ENCODE results near the gene LRRFIP2.

DNA sequence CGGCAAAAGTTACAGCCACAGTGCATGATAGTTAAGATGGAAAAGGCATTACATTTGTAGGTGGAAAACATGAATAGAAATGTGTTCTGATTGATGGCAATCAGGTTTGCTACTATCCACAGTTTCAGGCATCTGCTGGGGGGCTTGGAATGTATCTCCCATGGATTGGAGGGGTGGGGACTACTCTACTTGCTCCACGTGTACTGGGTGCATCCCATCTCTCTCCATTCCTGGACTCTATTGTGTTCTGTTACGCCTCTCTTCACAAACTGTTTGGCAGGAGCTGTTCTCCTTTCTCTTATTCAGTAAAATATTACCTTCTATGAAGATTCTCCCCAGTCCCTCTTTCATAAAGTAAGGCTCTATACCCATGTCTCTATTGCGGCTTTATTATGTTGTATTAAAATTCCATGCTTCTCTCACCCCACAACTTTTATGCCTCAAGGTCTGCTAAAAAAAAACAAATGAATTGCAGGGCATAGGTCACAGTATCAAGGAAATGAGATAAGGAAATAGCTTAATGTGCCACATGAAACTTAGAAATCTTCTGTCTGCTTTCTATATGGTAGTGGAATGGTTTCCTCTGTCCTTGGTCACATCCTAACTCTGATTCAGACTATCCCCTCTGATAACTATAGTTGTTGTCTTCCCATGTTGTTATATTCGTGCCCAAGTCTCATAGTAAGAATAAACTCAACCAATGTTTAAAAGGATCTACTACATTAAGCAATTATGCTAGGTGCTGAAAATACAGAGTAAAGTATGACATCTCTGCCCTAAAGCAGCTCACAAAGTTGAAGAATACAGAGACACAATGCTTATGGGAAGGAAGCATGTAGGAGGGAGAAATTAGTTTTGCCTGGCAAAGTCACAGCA lies 43.2 kb downstream of the LRRFIP2 start:
- TF ChIP-seq, protein P1, sequence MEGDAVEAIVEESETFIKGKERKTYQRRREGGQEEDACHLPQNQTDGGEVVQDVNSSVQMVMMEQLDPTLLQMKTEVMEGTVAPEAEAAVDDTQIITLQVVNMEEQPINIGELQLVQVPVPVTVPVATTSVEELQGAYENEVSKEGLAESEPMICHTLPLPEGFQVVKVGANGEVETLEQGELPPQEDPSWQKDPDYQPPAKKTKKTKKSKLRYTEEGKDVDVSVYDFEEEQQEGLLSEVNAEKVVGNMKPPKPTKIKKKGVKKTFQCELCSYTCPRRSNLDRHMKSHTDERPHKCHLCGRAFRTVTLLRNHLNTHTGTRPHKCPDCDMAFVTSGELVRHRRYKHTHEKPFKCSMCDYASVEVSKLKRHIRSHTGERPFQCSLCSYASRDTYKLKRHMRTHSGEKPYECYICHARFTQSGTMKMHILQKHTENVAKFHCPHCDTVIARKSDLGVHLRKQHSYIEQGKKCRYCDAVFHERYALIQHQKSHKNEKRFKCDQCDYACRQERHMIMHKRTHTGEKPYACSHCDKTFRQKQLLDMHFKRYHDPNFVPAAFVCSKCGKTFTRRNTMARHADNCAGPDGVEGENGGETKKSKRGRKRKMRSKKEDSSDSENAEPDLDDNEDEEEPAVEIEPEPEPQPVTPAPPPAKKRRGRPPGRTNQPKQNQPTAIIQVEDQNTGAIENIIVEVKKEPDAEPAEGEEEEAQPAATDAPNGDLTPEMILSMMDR (IDR thresholded peaks at IDR 0.05) = no peak
- no peak for TF ChIP-seq EZH2 (IDR thresholded peaks at IDR 0.05)
